ENCODE data around the gene GSE1. TPM values are rescaled to one million over a fixed set of nuclear protein-coding genes. Genes with fewer than 3 reads are reported as not detected.

The GSE1 gene
- total RNA-seq, 4 donors from 2014 or later = 100 to 139 (median 120) TPM

DNA sequence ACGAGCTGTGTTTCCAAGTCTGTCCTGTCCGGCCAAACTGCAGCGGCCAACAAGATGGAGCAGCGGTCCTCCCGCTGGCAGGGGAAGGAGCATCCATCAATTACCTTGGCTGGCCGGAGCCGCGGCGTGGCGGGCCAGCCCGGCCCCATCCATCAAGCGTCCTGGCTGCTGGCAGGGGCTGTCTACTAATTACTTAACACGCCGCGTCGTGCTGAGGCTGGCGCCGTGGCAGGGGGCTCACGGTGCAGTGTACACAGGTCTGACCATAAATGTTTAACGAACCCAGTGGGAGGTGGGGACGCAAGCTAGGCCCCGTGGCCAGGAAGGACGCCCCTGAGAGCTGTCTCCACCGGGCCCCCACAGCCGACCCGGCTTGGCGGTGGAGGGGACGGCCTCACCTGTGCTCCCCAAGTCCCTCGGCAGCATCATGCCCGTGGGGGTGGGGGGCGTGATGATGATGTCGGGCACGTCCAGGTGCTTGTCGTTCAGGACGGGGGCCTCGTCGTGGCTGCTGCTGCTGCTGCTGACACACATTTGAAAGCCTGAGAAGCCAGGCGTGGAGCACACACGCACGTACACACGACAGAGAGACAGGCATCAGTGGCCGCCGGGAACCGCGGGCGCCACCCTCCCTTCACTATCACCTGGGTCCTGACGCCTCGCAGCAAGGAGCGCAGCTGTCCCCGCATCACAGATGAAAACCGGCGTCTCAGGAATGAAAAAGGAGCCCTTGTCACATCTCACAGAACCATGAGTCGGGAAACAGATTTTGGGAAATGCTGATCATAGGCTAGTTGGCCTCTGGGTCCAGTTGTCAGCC is 96.9 kb downstream of the GSE1 start:
- Histone ChIP-seq H3K4me1 (no peaks in the 10 kb centered on the region), H3K27me3 (no peaks in the 10 kb centered on the region), H3K4me3 (no peak overlapping the region), H3K36me3 (no peaks in the 10 kb centered on the region), H3K27ac (no peak overlapping the region), H3K9me3 (no peaks in the 10 kb centered on the region)
- in situ Hi-C loops (cut with MboI; ENCODE audit: low pct_ligation_motif_present in 1 of 4, low pct_unique_long_range_greater_than_20kb in 1 of 4, low sequenced_read_pairs in 3 of 4) (loop anchor here in 2 of 4 donors (25.0 kb wide), 2 partner anchors 298 to 423 kb away; no protein-coding TSS in a partner anchor), intact Hi-C loops (cut with DNase I; ENCODE audit: low total_unique reads) (loop anchor here (5.0 to 10.0 kb wide), 4 partner anchors 315 to 1652 kb away; partner anchors contain the start of gene CIBAR2)
- no peak for DNase-seq
- WGBS, 2 donors (ENCODE audit: low coverage in 1 of 2) = 87% methylated on average over 53 of the region's 53 CpGs; no CpG with 5 or more reads in 1 of the 2 donors
- TF ChIP-seq, protein P1, sequence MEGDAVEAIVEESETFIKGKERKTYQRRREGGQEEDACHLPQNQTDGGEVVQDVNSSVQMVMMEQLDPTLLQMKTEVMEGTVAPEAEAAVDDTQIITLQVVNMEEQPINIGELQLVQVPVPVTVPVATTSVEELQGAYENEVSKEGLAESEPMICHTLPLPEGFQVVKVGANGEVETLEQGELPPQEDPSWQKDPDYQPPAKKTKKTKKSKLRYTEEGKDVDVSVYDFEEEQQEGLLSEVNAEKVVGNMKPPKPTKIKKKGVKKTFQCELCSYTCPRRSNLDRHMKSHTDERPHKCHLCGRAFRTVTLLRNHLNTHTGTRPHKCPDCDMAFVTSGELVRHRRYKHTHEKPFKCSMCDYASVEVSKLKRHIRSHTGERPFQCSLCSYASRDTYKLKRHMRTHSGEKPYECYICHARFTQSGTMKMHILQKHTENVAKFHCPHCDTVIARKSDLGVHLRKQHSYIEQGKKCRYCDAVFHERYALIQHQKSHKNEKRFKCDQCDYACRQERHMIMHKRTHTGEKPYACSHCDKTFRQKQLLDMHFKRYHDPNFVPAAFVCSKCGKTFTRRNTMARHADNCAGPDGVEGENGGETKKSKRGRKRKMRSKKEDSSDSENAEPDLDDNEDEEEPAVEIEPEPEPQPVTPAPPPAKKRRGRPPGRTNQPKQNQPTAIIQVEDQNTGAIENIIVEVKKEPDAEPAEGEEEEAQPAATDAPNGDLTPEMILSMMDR (IDR thresholded peaks at IDR 0.05) = no peak
- TF ChIP-seq POLR2AphosphoS5 (IDR thresholded peaks at IDR 0.05) = no peak
- TF ChIP-seq EP300 (IDR thresholded peaks at IDR 0.05; ENCODE audit: low read depth) = no peak
- TF ChIP-seq POLR2A (IDR thresholded peaks at IDR 0.05) = no peak

DNA sequence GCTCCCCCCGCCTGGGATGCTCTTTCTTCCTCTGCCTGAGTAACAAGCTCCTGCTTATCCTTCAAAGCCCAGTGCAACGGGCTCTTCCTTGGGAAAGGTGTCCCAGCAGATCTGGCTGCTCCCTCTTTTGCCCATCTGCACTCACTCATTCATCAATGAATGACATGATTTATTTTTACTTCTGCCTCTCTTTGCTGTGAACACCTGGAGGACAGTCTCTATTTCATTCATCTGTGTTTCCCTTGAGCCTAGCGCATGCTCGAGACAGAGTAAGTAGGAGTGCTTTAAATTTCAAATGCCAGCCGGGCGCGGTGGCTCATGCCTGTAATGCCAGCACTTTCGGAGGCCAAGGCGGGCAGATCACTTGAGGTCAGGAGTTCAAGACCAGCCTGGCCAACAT is 97.6 kb downstream of the GSE1 start:
- Histone ChIP-seq H3K27ac (no peak overlapping the region), H3K4me1 (no peaks in the 10 kb centered on the region), H3K27me3 (no peaks in the 10 kb centered on the region), H3K9me3 (no peaks in the 10 kb centered on the region), H3K4me3 (no peak overlapping the region), H3K36me3 (no peaks in the 10 kb centered on the region)
- TF ChIP-seq, protein P1 (IDR thresholded peaks at IDR 0.05) = no peak
- TF ChIP-seq EP300 (IDR thresholded peaks at IDR 0.05; ENCODE audit: low read depth) (no peak), POLR2A (IDR thresholded peaks at IDR 0.05) (no peak)
- 91 to 94% methylated on average over 4 to 9 of the region's 9 CpGs for WGBS, 2 donors (ENCODE audit: low coverage in 1 of 2)
- no peak for DNase-seq
- intact Hi-C loops (cut with DNase I; ENCODE audit: low total_unique reads) (loop anchor here (5.0 to 10.0 kb wide), 4 partner anchors 316 to 1652 kb away; partner anchors contain the start of gene CIBAR2), in situ Hi-C loops (cut with MboI; ENCODE audit: low pct_ligation_motif_present in 1 of 4, low pct_unique_long_range_greater_than_20kb in 1 of 4, low sequenced_read_pairs in 3 of 4) (loop anchor here in 2 of 4 donors (25.0 kb wide), 2 partner anchors 298 to 423 kb away; no protein-coding TSS in a partner anchor)

DNA sequence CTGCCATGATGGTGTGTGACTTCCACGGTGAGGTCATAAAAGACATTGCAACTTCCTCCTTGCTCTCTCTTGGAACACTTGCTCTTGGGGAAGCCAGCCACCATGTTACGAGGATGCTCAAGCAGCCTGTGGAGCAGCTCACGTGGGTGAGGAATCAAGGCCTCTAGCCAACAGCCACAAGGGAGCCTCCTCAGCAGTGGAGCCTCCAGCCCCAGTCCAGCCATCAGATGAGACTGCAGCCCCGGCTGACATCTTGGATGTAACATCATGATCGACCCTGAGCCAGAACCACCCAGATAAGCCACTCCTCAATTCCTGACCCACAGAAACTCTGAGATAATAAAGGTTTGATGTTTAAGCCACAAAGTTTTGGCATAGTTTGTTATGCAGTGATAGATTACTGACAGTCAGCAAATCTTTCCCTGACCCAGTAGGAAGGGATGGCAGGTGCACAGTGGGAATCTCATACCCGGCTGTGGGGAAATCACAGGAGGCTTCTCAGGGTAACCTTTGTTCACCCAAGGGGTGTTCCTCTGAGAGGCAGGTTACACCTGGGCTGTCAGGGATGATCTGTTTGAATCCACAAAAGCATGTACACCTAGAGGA is 99.0 kb downstream of the GSE1 start:
- peaks cover 0 to 5% (median 0%) of the 10 kb centered on the region in 4 donors for H3K4me1 ChIP-seq
- in situ Hi-C loops (cut with MboI; ENCODE audit: low pct_ligation_motif_present in 1 of 4, low pct_unique_long_range_greater_than_20kb in 1 of 4, low sequenced_read_pairs in 3 of 4) (loop anchor here in 2 of 4 donors (25.0 kb wide), 2 partner anchors 300 to 425 kb away; no protein-coding TSS in a partner anchor), intact Hi-C loops (cut with DNase I; ENCODE audit: low total_unique reads) (loop anchor here (5.0 to 10.0 kb wide), 4 partner anchors 317 to 1650 kb away; partner anchors contain the start of gene CIBAR2)
- no peaks in the 10 kb centered on the region for H3K27me3 ChIP-seq
- H3K27ac ChIP-seq = no peak overlapping the region
- H3K4me3 ChIP-seq = no peak overlapping the region
- no peaks in the 10 kb centered on the region for H3K36me3 ChIP-seq
- DNase-seq = no peak
- H3K9me3 ChIP-seq = no peaks in the 10 kb centered on the region
- WGBS, 2 donors (ENCODE audit: low coverage in 1 of 2) = 77 to 93% methylated on average over 2 to 6 of the region's 6 CpGs
- TF ChIP-seq POLR2A (IDR thresholded peaks at IDR 0.05) (no peak), EP300 (IDR thresholded peaks at IDR 0.05; ENCODE audit: low read depth) (no peak), POLR2AphosphoS5 (IDR thresholded peaks at IDR 0.05) (no peak)
- TF ChIP-seq, protein P1 (IDR thresholded peaks at IDR 0.05) = no peak

DNA sequence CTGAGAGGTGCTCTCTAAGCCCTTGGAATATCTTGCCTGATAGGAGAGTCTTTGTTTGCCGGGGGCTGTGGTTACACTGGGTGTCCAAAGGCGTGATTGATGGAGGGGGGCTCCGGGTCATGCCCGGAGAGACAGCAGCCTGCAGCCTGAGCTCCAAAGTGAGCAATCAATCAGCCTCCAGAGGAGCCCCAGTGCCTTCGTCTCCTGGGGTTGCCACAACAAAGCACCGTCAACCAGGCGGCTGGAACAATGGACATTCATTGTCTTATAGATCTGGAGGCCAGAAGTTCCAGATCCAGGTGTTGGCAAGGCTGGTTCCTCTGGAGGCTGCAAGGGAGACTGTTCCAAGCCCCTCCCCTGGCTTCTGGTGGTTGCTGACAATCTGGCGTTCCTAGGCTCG is 99.7 kb downstream of the GSE1 start:
- 47% methylated on average over 4 of the region's 9 CpGs; no CpG with 5 or more reads in 1 of the 2 donors for WGBS, 2 donors (ENCODE audit: low coverage in 1 of 2)
- in situ Hi-C loops (cut with MboI; ENCODE audit: low pct_ligation_motif_present in 1 of 4, low pct_unique_long_range_greater_than_20kb in 1 of 4, low sequenced_read_pairs in 3 of 4) = loop anchor here in 2 of 4 donors (25.0 kb wide), 2 partner anchors 300 to 426 kb away; no protein-coding TSS in a partner anchor
- Histone ChIP-seq H3K4me3 (no peak overlapping the region), H3K27me3 (no peaks in the 10 kb centered on the region), H3K9me3 (no peaks in the 10 kb centered on the region), H3K4me1 (peaks cover 0 to 8% (median 0%) of the 10 kb centered on the region in 4 donors), H3K36me3 (no peaks in the 10 kb centered on the region), H3K27ac (no peak overlapping the region)
- intact Hi-C loops (cut with DNase I; ENCODE audit: low total_unique reads) = loop anchor here (5.0 to 10.0 kb wide), 4 partner anchors 318 to 1650 kb away; partner anchors contain the start of gene CIBAR2
- DNase-seq = no peak
- TF ChIP-seq POLR2AphosphoS5 (IDR thresholded peaks at IDR 0.05) (no peak), POLR2A (IDR thresholded peaks at IDR 0.05) (no peak), EP300 (IDR thresholded peaks at IDR 0.05; ENCODE audit: low read depth) (no peak)
- TF ChIP-seq, protein P1 (IDR thresholded peaks at IDR 0.05) = no peak
